HK-2 (cell line): Measurements from ENCODE around the gene TBC1D4.
"Not testable (repeated sequence)": the region's sequence is repeated elsewhere in the genome, so short reads cannot be mapped to it uniquely, and the experiment has no call there.

ENCODE experiments used
- DNase-seq: peaks from one replicate; pipeline ENCODE4 v3.0.0-alpha.2; 2018; ENCODE audit not compliant: unreplicated experiment

The TBC1D4 gene

DNA sequence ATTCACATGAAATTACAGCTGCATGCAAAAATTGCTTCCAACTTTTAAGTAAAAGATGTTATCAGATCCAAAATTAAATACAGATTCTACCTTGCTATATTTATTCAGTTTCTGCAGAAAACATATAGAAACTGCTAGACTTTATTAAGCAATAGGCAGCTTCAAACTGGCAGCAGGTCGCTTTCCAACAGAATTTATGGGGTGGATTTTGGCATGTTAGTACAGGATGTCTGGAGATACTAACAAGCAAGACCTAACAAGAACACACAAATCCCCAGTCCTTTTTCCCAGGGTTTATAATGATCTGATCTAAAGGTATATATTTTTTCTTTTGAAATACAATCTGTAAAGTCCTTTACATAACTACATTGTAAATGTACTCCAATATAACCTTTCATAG, 27.5 kb downstream of the TBC1D4 start:
- no peak for DNase-seq

DNA sequence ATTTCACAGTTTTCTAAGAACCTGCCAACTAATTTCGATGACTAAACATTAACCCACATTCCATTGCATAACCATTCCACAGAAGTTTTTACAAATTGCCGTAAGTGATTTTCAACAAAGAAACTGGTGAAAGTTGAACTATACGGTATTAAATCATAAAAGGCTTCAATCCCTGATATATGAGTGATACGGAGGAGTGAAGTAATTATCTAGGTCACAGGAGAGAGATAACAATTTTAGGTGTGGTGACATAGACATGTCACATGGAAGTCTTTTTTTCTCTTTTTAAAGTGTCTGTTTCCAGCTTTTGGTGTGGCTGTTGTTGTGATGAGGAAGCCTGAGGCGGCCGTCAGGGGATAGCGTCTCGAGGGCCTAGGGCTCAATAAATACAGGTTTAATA, 29.4 kb downstream of the TBC1D4 start:
- no peak for DNase-seq

DNA sequence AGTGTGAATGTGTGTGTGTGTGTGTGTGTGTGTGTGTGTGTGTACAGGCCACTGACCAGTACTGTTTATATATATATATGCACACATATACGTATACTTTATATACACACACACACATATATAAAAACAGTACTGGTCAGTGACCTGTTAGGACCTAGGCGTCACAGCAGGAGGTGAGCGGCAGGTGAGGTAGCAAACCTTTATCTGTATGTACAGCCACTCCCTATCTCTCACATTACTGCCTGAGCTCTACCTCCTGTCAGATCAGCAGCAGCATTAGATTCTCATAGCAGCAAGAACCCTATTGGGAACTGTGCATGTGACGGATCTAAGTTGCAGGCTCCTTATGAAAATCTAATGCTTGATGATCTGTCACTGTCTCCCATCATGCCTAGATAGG, 34.5 kb downstream of the TBC1D4 start:
- DNase-seq, result no peak

DNA sequence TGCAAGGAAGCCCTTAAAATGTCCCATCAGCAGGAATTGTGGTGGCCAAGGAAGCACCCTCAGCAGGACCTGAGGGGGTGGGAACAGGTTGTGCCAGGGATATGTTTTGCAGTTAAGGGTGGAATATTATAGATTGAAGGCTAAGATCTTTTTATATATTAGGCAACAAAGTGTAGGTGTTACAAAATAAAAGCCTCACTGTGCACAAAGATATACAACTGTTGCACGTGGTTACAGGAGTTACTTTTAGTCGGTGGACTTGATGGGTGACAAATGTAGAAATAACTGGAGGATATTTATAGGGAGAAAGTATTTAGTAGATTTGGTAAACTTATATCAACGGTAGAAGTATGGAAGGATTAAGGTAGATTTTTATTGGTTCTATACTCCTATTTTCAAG, 35.1 kb downstream of the TBC1D4 start:
- DNase-seq, result no peak

GRCh38 chr13:75445717-75446499, 36.1 kb downstream of the TBC1D4 start:
- DNase-seq, result no peak

- DNase-seq, result no peak
Observed at GRCh38 chr13:75444016-75444415, 38.0 kb downstream of the TBC1D4 start.

- no peak for DNase-seq
Observed at GRCh38 chr13:75443356-75443958, 38.5 kb downstream of the TBC1D4 start.

DNA sequence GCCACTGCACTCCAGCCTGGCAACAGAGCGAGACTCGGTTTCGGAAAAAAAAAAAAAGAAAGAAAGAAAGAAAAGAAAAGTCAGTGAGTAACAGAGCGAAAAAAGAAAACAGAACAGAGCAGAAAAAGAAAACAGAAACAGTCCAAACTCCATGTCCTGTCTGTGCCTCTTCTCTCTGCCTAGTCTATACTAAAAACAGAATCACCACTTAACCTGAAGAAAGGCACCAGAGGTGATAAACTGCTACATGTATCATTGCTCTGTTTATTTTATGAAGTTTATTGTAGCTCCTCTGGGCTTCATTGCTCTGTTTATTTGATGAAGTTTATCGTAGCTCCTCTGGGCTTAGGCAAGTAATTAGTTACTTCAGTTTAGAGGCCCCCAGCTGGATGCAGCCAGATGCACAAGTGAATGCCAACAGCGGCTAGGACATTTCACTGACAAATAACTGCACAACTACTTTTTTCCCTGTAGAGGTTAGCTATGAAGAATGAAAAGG, 39.2 kb downstream of the TBC1D4 start:
- no peak for DNase-seq

- DNase-seq, result no peak
Observed at GRCh38 chr13:75440100-75440499, 41.9 kb downstream of the TBC1D4 start.

- DNase-seq, result no peak
Observed at GRCh38 chr13:75437582-75438318, 44.2 kb downstream of the TBC1D4 start.

DNA sequence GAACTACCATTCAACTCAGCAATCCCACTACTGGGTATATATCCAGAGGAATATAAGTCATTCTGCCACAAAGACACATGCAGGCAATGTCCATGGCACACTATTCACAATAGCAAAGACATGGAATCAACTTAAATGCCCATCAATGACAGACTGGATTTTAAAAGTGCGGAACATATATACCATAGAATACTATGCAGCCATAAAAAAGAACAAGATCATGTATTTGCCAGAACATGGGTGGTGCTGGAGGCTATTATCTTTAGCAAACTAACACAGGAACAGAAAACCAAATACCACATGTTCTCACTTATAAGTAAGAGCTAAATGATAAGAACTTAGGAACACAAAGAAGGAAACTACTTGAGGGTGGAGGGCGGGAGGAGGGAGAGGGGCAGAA, 47.8 kb downstream of the TBC1D4 start:
- not testable (repeated sequence) for DNase-seq

DNA sequence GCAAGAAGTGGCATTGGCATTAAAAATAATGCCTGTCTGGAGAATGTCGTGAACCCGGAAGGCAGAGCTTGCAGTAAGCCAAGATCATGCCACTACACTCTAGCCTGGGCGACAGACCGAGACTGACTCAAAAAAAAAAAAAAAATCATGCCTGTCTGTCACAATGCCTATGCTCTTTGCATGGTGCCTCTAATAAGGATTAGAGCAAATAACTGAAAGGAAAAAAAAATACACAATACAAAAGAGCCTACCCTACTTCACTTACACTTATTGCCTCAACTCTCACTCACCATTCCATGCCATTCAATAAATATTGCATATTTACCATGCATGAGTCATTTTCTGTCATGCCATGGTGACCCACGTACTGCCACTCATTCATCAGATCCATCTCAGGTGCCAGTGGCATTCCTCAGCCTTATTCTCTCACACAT, 49.1 kb downstream of the TBC1D4 start:
- no peak for DNase-seq

GRCh38 chr13:75432045-75432444, 49.9 kb downstream of the TBC1D4 start:
- no peak for DNase-seq

DNA sequence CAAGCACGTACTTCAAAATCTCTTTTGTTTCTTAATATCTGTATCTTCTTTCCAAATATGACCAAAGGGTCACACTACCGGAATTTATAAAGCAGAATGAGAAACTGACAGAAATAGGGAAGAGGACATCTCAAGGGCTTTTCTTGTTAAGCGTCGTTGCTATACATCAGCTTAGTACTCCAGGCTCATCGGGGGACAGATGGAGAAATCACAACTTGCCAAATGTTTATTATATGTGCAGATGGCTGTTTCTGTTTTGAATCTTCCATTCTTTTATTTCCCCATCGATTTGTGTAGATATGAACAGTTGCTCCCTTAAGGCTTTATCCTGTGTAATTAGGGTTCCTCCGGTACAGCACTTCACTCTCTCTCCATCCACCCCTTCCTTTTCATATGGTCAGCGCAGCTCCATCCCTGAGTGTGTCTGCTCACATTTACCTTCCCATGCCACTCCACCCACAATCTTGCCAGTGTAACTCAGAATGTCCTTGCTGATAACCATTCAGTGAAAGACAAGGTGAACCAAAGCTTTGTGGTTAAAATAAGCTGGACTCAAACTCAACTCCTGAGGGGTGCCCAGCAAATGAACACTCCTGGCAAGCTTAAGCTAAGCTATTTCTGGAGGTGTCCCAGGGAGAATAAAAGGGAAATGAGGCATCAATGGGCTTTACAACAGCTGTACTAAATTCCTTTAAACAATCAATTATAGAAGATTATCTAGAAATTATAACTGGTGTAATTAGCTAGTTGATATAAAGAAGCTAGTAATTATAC, 51.3 kb downstream of the TBC1D4 start:
- DNase-seq, result no peak

GRCh38 chr13:75426421-75426820, 55.5 kb downstream of the TBC1D4 start:
- no peak for DNase-seq

DNA sequence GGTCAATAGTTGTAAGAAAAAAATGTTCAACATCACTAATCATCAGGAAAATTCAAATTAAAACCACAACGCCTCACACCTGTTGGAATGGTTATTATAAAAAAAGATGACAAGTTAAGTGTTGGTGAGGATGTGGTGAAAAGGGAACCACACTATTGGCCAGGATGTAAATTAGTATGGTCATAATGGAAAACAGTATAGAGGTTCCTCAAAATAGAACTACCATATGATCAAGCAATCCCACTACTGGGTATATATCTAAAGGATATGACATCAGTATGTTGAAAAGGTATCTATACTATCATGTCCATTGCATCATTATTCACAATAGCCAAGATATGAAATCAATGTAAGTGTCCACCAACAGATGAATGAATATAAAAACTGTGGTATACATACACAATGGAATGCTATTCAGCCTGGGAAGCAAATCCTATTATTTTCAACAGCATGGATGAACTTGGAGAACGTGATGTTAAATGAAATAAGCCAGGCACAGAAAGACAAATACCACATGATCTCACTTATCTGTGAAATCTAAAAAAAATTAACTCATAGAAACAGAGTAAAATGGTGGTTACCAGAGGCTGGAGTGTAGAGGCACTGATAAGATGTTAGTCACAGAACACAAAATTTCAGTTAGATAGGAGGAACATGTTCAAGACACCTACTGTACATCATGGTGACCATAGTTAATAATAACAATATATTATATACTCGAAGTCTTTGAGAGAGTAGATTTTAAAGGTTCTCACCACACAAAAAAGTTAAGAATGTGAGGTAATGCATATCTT, 56.6 kb downstream of the TBC1D4 start:
- no peak for DNase-seq

- no peak for DNase-seq
Observed at GRCh38 chr13:75423946-75424345, 58.0 kb downstream of the TBC1D4 start.

DNA sequence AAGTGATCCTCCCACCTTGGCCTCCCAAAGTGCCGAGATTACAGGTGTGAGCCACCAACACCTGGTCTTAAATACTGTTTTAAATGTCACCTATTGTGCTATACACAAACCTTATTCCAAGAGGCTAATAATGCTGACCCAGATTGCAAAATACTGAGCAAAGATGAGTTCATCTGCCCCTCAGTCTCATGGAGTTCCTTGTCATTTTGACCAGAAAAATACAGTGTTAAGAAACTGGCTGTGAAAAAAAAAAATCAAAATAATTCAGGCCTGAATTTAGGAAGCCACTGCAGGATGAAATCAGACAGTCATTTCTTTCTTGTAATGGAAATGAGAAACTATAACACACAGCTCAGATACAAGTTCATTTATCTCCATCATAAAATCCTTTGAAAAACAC, 59.9 kb downstream of the TBC1D4 start:
- no peak for DNase-seq

- no peak for DNase-seq
Observed at GRCh38 chr13:75421133-75421532, 60.8 kb downstream of the TBC1D4 start.

DNA sequence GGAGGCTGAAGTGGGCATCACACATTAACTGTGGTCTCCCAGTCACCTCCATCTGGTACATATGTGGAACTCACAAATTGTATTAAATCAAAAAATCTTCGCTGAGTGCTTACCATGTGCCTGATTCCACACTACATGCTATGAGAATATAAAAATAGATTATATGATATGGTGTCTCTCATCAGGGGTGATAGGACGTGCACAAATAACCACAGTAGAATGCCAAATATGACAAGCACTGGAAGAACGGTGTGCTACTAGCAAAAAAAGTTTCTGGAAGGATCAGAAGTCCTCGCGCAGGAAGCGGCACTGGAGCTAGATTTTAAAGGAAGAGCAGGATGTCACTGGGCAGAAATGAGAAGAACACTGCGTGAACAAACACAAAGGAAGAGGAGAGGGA, 62.3 kb downstream of the TBC1D4 start:
- no peak for DNase-seq

DNA sequence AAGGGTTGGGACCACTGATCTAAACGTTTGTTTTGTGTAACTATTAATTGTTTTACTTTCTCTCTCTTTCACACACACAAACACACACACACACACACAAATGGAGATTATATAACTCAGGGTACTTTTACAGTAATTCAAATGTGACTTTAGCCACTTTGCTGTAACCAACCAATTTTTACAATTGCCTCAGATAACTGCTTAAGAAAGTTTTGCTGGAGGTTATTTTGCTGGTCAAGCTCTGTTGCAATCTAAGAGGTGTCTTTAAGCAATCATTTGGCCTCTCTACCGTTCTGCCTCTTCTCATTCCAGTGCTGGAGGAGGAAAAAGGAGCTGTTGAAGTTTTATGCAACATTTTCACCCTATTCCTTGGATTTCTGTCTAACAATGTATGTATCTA, 63.0 kb downstream of the TBC1D4 start:
- no peak for DNase-seq
